ENCODE measurements around the gene IMPDH1.
A peak's percentile ranks its signal among the peaks of the same experiment; 100 is the strongest.
"Not testable (repeated sequence)": the region's sequence is repeated elsewhere in the genome, so short reads cannot be mapped to it uniquely, and the experiment has no call there.

Gene IMPDH1

DNA sequence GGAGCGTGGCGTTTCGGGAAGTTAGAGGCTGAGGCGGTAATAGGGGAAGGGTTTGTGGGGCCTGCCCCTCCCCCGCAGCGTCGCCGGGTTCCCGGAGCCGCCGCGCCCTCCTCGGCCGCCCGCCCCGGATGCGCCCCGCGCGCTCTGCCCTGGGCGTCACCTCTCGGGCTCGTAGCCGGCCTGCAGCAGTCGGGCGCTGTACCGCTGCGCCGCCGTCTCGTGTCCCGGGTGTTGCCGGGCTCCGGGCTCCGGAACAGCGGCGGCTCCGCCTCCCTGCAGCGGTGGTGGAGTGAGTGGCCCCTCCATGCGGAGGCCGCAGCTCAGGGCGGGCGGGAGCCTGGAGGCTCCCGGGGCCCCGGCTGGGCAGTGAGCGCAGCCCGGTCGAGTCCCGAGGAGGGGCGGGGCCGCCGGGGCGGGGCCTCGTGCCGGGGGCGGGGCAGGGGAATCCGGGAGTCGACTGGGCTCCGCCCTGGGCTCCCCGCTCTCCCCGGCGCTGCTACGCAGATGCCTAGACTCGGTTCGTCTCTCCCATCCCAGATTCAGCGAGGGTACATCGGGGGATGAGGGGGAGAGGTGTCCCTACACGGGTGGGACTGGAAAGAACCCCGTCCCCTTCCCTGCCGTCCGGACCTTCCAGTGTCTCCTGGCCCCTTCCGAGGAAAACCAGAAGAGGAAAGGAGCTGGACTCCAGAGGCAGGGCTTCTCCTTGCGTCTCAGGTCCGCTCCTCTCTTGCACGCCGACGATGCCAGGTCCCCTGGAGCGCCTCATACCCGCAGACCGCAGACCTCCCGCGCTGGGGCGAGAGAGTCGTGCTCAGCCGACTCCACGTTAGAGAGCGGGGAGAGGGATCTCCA, at the start of gene IMPDH1:
IMPDH1 (minus strand) TSS at position 387 of the 855 bp plus-strand sequence; CDS start at position 306, 81 bp downstream.
- ATAC-seq (peak; percentile 87), DNase-seq (peak; percentile 92)

GRCh38 chr7:128459394-128459878, 49.7 kb upstream of the IMPDH1 start:
- peak; percentile 52 for DNase-seq
- ATAC-seq, result peak; percentile 45

DNA sequence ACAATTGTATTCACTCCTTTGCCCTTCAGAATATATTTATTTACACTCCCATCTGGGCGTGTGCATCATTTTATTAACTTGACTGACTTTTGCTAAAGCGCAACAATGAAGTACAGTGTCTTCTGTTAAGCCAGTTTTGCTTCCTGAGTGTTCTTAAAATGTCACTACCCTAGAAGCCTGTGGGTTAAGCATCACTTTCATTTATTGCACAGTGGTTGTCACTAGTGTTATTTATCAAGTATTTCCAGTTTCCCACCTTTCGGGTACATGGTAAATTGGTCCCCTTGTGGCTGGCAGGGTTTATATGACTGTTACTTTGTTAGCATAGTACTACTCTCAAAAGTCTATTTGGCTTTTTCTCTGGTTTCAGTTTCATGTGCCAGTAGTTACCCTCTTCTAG, 49.2 kb upstream of the IMPDH1 start:
- ATAC-seq (peak; percentile 76), DNase-seq (peak; percentile 40)

GRCh38 chr7:128457385-128457784, 47.6 kb upstream of the IMPDH1 start:
- DNase-seq, ATAC-seq: not testable (repeated sequence)

- peak; percentile 1 for ATAC-seq
- DNase-seq, result no peak
Observed at GRCh38 chr7:128456255-128456725, 46.5 kb upstream of the IMPDH1 start.

DNA sequence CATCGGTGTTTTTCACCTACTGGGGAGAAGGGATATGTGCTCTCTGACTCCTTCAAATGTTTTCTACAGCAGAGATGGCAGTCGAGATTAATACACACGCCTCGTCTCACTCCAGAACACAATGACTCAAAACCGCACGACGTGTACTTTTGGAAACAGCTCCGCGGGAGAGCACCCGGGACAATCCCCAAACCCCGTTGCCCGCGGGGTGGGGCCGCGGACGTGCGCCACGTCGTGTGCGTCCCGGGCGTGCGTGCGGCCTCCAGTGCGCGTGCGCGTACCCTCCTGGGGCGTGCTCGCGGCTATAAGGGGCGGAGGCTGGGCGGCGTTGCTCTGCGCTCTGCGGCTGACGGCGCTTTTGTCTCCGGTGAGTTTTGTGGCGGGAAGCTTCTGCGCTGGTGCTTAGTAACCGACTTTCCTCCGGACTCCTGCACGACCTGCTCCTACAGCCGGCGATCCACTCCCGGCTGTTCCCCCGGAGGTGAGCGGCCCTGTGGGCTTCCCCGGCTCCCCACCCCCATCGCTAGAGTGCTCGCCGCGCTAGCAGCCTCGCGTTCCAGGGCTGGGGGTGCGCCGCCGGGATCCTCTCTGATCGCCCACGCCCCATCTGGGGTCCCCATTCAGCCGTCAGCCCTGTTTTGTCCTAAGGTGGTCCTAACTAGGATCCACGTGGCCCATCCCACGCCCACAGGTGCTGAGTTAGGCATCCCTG, 45.9 kb upstream of the IMPDH1 start, which contains the start of gene HILPDA:
HILPDA (plus strand) TSS at position 336 of the 712 bp plus-strand sequence. CDS start 1,391 bp downstream, outside the sequence.
- DNase-seq, result peak; percentile 96
- peak; percentile 82 for ATAC-seq

GRCh38 chr7:128454808-128455542, 45.2 kb upstream of the IMPDH1 start:
- DNase-seq, result no peak
- no peak for ATAC-seq

DNA sequence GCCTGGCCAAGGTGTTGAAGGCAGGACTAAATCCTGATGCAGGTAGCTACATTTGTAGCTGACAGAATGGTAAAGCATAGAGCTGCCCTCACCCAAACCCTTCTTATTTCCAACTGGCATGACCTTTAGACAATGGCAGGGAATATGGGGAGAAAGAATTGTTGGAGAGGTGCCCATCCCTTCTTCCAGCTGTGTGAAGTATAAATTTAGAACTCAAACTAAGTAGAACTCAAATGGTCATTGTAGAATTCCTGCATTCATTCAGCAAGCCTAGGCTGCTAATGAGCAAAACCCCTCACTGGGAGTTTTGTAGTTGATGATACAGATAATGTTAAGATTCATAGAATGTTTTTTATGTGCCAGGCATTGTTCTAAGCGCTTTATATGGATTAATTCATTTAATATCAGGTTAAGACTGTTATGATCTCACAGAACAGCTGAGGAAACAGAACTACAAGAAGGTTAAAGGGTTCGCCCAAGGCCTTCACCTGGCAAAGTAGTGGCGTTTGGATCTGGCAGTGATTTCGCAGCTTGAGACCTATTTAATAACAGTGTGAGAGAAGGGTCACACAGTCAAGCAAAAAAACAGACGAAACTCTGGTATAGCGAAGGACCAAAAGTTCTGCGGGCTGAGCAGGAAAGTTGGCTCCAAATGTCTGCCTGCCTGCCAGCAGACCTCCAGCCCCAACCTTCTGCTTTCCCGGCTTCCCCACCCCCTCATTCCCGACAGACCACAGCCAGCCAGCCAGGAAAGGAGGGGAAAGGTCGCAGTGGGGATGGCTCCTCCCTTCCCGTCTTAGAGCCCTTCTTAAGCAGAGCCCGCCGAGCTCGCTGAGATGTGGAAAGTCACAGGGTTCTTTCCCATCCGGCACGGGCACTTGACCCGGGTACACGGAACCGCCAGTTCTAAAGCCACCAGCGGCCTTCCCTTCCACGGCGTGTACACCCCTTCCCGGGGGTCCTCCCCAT, 44.3 kb upstream of the IMPDH1 start:
- DNase-seq, result no peak
- no peak for ATAC-seq

DNA sequence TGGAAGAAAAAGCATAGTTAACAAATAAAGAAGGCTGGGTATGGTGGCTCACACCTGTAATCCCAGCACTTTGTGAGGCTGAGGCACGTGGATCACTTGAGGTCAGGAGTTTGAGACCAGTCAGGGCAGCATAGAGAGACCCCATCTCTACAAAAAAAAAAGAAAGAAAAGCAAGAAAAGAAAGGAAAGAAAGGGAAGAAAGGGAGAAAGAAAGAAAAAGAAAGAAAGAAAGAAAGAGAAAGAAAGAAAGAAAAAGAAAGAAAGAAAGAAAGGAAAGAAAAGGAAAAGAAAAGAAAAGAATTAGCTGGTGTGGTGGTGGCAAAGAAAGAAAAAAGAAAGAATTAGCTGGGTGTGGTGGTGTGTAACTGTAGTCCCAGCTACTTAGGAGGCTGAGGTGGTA, 42.8 kb upstream of the IMPDH1 start:
- ATAC-seq (no peak), DNase-seq (no peak)

- DNase-seq (no peak), ATAC-seq (no peak)
Observed at GRCh38 chr7:128450913-128451312, 41.1 kb upstream of the IMPDH1 start.

- no peak for DNase-seq
- peak; percentile 68 for ATAC-seq
Observed at GRCh38 chr7:128450409-128450808, 40.6 kb upstream of the IMPDH1 start.

GRCh38 chr7:128448751-128449302, 39.0 kb upstream of the IMPDH1 start:
- no peak for DNase-seq
- ATAC-seq, result no peak

GRCh38 chr7:128447941-128448564, 38.3 kb upstream of the IMPDH1 start:
- ATAC-seq (peak; percentile 53), DNase-seq (no peak)

DNA sequence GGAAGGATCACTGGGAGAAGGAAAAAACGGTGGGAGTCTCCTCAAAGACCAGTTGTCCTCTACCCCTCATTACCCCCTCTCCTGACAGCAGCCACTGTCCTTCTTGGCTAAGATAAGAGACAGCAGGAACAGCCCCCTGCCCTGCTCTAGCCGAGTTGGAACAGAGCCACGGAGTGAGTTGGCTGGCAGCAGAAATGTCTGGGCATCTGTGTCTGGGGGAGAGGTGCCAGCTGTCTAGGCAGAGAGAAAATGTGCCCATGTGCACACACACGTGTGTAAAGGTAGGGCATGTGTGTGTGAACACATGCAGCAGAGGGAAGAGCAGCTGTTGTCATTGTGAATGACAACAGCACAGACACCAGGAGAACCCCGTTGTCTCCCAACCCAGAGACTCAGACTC, 36.5 kb upstream of the IMPDH1 start:
- no peak for ATAC-seq

GRCh38 chr7:128443831-128444600, 34.2 kb upstream of the IMPDH1 start:
- DNase-seq (no peak), ATAC-seq (peak; percentile 51)

More for the DNA sequence above, 36.5 kb upstream of the IMPDH1 start:
- no peak for DNase-seq

DNA sequence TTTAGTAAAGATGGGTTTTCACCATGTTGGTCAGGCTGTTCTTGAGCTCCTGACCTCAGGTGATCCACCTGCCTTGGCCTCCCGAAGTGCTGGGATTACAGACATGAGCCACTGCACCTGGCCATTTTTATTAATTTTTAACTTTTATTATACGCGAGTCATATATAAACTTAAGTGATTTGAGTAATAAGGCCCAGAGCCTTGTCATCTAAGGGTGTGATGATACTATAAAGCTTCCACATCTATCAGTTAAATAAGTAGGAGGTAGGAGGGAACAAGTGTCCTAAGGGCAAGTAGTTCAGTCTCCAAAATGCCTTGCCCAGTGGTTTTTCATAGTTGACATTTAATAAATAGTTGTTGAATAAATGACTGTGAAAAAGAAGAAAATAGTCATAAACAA, 32.6 kb upstream of the IMPDH1 start:
- no peak for ATAC-seq
- DNase-seq, result no peak

GRCh38 chr7:128437426-128438332, 27.9 kb upstream of the IMPDH1 start:
- DNase-seq (no peak), ATAC-seq (no peak)

- no peak for ATAC-seq
- DNase-seq, result no peak
Observed at GRCh38 chr7:128435327-128435686, 25.5 kb upstream of the IMPDH1 start.
